Stimulated activated effector memory CD8-positive, alpha-beta T cell treated with anti-CD3 and anti-CD28 coated beads, Interleukin-12 subunit alpha, Interleukin-12 subunit beta, amount 100 ng/mL, for 72 hours (primary cell): ENCODE measurements around the gene OLIG2.
A peak's percentile ranks its signal among the peaks of the same experiment; 100 is the strongest.

Source experiments
- ATAC-seq: fragments of 150-1000 bp; cut with Tn5 transposase; 2 replicates; pipeline ENCODE4 v1.10.0; 2021
- DNase-seq, 2 donors: peaks; one replicate each; pipeline ENCODE4 v3.0.0; 2021 to 2022; ENCODE audit warnings: low spot score in 2 of 2
- H3K27ac Mint-ChIP-seq: one replicate; pipeline ENCODE4 v1.8.0; 2022; ENCODE audit warnings: mild to moderate bottlenecking, mixed read lengths
- H3K36me3 Mint-ChIP-seq: one replicate; pipeline ENCODE4 v1.8.0; 2022; ENCODE audit warnings: mild to moderate bottlenecking, mixed read lengths
- H3K4me1 Mint-ChIP-seq: one replicate; pipeline ENCODE4 v1.8.0; 2022; ENCODE audit warnings: mixed read lengths
- H3K4me3 Mint-ChIP-seq: one replicate; pipeline ENCODE4 v1.8.0; 2022; ENCODE audit warnings: mild to moderate bottlenecking, mixed read lengths
- H3K9me3 Mint-ChIP-seq: one replicate; pipeline ENCODE4 v1.8.0; 2022; ENCODE audit warnings: mixed read lengths

Gene OLIG2

GRCh38 chr21:33036430-33037162 is 10.9 kb downstream of the OLIG2 start:
- Mint-ChIP-seq H3K9me3 (no peaks in the 10 kb centered on the region), H3K4me3 (peak overlapping the region; percentile 27)
- ATAC-seq: peak; percentile 97

DNA sequence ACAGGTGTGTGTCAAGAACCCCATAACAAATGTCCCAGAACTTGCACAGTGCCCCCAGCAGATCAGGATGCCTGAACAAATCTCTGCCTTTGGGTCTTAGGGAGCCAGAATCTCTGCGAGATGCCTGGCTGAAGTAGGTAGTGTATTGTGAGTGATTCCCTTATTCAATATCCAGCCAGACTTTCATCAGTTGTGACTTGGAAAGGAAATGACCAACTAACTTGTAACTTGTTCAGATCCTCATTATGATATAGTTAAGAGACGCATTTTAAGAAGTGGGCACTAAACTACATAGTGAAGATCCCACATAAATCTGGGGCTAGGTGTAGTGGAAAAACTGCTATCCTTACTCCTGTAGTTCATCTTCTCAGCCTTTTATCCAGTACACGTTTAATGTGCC is 11.8 kb downstream of the OLIG2 start:
- no peaks in the 10 kb centered on the region for H3K36me3 Mint-ChIP-seq
- no peaks in the 10 kb centered on the region for H3K9me3 Mint-ChIP-seq
- ATAC-seq: no peak
- H3K27ac Mint-ChIP-seq: peak overlapping the region; percentile 48
- H3K4me1 Mint-ChIP-seq: peaks cover 16% of the 10 kb centered on the region
- no peak for DNase-seq
- no peak overlapping the region for H3K4me3 Mint-ChIP-seq

More at GRCh38 chr21:33036430-33037162, 10.9 kb downstream of the OLIG2 start:
- DNase-seq: peak in 1 of 2 donors; percentile 60
- Mint-ChIP-seq H3K36me3 (no peaks in the 10 kb centered on the region), H3K4me1 (peaks cover 16% of the 10 kb centered on the region), H3K27ac (peak overlapping the region; percentile 18)

- Mint-ChIP-seq H3K27ac (no peak overlapping the region), H3K9me3 (no peaks in the 10 kb centered on the region), H3K36me3 (no peaks in the 10 kb centered on the region), H3K4me3 (no peak overlapping the region), H3K4me1 (peaks cover 16% of the 10 kb centered on the region)
- DNase-seq: no peak
- ATAC-seq: no peak
Measured at GRCh38 chr21:33039536-33039935, 13.8 kb downstream of the OLIG2 start.

GRCh38 chr21:33040215-33040614 is 14.5 kb downstream of the OLIG2 start:
- ATAC-seq: no peak
- Mint-ChIP-seq H3K9me3 (no peaks in the 10 kb centered on the region), H3K4me3 (no peak overlapping the region), H3K4me1 (peaks cover 16% of the 10 kb centered on the region), H3K36me3 (no peaks in the 10 kb centered on the region), H3K27ac (no peak overlapping the region)
- no peak for DNase-seq

DNA sequence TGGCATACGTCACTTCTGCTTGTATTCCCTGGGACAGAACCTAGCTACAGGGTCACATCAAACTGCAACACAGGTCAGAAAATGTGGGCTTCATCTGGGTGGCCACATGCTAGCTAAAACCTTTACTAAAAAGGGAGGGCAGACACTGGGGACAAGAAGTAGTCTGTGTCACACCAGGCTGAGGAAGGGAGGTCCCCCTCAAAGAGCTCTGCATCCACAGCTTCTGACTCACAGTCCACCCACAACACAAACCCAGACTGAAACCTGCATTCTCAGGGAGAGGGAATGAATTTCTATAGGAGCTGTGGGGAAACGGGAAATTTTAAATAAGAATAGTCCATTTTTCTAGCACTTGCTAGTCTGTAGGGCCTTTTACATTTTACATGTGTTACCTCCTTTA is 16.2 kb downstream of the OLIG2 start:
- ATAC-seq (peak; percentile 48), DNase-seq (no peak)
- Mint-ChIP-seq H3K4me3 (no peak overlapping the region), H3K9me3 (no peaks in the 10 kb centered on the region), H3K36me3 (no peaks in the 10 kb centered on the region), H3K4me1 (peaks cover 6% of the 10 kb centered on the region), H3K27ac (no peak overlapping the region)

DNA sequence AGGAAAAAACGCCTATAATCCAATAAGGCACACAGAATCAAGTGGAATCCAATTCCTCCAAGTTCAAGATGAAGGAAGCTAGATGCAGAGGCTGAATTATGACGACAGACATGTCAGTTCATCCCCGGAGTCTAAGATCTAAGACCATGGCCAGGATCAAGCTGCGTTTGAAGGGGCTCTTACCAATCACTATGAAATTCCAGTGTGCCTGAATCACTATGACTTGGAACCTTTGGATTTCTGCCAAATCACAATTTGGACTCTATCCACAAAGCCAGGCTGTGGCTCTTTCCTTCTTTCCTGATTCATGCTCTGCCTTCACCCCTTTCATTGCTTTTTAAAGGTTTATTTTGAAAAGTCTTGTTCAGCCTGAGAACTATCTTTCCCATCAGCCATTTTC is 17.1 kb downstream of the OLIG2 start:
- H3K9me3 Mint-ChIP-seq: no peaks in the 10 kb centered on the region
- no peak overlapping the region for H3K4me3 Mint-ChIP-seq
- ATAC-seq (no peak), DNase-seq (no peak)
- H3K4me1 Mint-ChIP-seq: no peaks in the 10 kb centered on the region
- H3K27ac Mint-ChIP-seq: no peak overlapping the region
- no peaks in the 10 kb centered on the region for H3K36me3 Mint-ChIP-seq

DNA sequence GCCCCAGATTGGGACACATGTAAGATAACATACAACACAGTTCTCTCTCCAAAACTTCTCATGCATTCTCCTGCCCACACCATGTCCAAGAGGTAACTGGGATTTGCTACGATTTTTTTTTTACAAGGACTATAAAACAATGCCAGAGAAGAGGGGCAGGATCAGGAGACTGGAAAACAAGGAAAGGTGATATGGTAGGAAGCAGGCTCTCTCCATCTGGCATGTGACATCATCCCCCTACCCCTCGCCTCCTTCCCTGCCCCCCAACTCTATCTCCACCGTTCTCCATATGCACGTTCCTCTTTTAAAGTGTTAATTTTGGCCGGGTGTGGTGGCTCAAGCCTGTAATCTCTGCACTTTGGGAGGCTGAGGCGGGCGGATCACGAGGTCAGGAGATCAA is 20.7 kb downstream of the OLIG2 start:
- ATAC-seq: no peak
- Mint-ChIP-seq H3K36me3 (no peaks in the 10 kb centered on the region), H3K9me3 (no peaks in the 10 kb centered on the region), H3K27ac (no peak overlapping the region), H3K4me3 (no peak overlapping the region), H3K4me1 (peaks cover 8% of the 10 kb centered on the region)
- DNase-seq: no peak

DNA sequence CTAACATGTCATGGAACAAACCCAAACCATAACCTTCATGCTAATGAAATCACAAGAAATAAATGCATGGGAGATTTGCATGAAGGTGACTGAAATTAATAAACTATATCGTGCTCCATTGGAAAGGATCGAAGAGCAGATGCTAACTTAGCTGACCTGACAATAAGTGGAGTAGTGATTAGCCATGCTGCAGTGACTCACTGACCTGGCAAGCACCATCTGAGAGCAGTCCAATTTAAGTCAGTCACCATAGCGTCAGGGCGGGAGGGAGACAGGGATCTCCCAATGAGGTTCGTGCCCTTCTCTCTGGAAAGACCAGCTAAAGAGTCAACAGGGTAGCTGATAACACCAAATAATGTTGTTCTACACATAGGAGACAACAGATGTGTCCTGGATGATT is 21.5 kb downstream of the OLIG2 start:
- Mint-ChIP-seq H3K27ac (no peak overlapping the region), H3K9me3 (no peaks in the 10 kb centered on the region), H3K36me3 (no peaks in the 10 kb centered on the region), H3K4me3 (no peak overlapping the region), H3K4me1 (peaks cover 8% of the 10 kb centered on the region)
- ATAC-seq (no peak), DNase-seq (no peak)

DNA sequence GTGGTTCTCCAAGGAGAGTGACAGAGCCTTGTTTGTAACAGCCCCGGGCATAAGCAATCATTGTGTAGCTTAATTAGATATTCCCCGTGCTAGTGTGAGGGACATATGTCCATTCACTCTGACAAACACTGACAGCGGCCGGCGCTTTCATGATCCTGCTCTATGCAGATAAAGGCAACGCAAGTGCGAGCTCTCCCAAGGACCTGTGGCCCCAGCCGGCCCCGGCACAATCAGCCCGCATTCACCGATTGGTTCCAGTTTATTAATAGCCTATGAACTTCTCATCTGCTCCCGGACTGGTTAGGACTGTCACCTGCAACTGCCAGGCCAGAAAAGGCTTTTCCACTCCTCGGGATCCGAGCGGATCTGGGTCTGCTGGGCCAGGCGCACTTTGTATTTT is 26.2 kb downstream of the OLIG2 start:
- no peak for ATAC-seq
- H3K4me1 Mint-ChIP-seq: peaks cover 8% of the 10 kb centered on the region
- no peak overlapping the region for H3K27ac Mint-ChIP-seq
- DNase-seq: no peak
- no peaks in the 10 kb centered on the region for H3K9me3 Mint-ChIP-seq
- H3K36me3 Mint-ChIP-seq: no peaks in the 10 kb centered on the region
- H3K4me3 Mint-ChIP-seq: no peak overlapping the region

- peaks cover 17% of the 10 kb centered on the region for H3K4me1 Mint-ChIP-seq
- no peak overlapping the region for H3K27ac Mint-ChIP-seq
- ATAC-seq: no peak
- H3K36me3 Mint-ChIP-seq: no peaks in the 10 kb centered on the region
- H3K4me3 Mint-ChIP-seq: no peak overlapping the region
- DNase-seq: no peak
- H3K9me3 Mint-ChIP-seq: no peaks in the 10 kb centered on the region
Measured at GRCh38 chr21:33053951-33054350, 28.2 kb downstream of the OLIG2 start.

DNA sequence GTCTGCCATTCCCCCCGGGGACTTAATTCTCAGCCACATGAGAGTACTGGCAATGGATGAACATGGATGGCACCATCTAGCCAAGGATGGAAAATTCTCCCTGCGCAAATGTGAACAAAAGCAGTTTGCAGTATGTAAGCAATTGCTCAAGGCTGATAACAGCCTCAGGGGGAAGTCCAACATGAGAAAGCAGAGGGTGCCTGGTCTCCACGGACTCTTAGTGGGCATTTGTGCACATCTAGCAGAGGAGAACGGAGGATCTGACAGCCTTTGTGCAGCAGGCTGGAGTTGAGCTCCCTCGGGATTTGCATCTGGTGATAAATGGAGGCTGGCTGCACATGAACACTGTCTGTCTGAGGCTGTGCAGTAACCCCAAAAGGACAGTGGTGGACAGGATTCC is 30.3 kb downstream of the OLIG2 start:
- H3K36me3 Mint-ChIP-seq: no peaks in the 10 kb centered on the region
- no peak for ATAC-seq
- H3K27ac Mint-ChIP-seq: no peak overlapping the region
- DNase-seq: no peak
- no peaks in the 10 kb centered on the region for H3K9me3 Mint-ChIP-seq
- peaks cover 25% of the 10 kb centered on the region for H3K4me1 Mint-ChIP-seq
- H3K4me3 Mint-ChIP-seq: no peak overlapping the region

DNA sequence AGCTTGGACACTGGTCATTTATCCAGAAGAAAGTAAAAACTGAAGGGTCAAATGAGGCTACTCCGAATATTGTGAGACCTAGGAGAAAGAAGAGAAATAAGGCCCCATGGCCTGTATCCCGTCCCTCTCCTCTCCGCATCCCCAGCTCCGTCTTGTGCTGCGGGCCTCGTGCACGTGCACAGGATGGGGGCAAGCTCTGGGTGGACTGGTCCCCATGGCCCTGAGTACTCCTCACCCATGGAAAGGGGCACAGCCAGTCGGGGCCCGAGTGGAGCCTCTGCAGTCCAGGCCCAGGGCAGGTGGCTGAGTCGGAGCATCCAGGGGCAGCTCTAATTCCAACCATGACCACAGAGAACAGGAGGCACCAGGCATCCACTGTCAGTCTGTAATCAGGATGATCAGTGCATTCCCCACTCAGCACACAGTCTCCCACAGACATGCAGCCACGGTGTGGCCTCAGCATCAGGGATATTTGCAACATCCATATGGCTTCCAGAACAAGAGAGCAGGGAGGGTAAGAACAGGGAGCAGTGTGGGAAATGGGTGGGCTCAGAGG is 31.7 kb downstream of the OLIG2 start:
- no peaks in the 10 kb centered on the region for H3K9me3 Mint-ChIP-seq
- H3K27ac Mint-ChIP-seq: no peak overlapping the region
- DNase-seq (no peak), ATAC-seq (no peak)
- no peak overlapping the region for H3K4me3 Mint-ChIP-seq
- no peaks in the 10 kb centered on the region for H3K36me3 Mint-ChIP-seq
- H3K4me1 Mint-ChIP-seq: peaks cover 24% of the 10 kb centered on the region

- ATAC-seq (no peak), DNase-seq (no peak)
- H3K27ac Mint-ChIP-seq: no peak overlapping the region
- peaks cover 24% of the 10 kb centered on the region for H3K4me1 Mint-ChIP-seq
- no peaks in the 10 kb centered on the region for H3K9me3 Mint-ChIP-seq
- no peak overlapping the region for H3K4me3 Mint-ChIP-seq
- H3K36me3 Mint-ChIP-seq: no peaks in the 10 kb centered on the region
Measured at GRCh38 chr21:33058527-33058926, 32.8 kb downstream of the OLIG2 start.

DNA sequence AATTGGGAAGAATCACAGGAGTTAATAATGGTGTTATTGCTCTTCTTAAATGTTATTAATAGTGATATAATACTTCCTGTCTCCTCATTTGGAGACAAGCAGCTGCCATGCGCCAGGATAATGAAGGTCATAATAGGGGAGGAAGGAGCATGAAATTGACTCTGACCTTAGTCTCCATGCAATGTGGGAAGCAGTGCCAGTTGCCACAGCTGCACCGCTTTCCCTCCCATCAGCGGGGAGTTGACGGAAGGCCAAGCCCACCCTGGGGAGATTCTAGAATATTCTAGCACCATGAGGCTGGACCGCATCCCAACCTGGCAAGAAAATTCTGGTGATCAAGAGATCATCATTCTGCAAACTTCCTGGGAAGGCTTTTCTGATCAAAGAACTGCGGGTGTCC is 33.2 kb downstream of the OLIG2 start:
- ATAC-seq: no peak
- no peak overlapping the region for H3K4me3 Mint-ChIP-seq
- no peak overlapping the region for H3K27ac Mint-ChIP-seq

GRCh38 chr21:33059380-33059841 is 33.7 kb downstream of the OLIG2 start:
- peak; percentile 57 for ATAC-seq
- no peak for DNase-seq
- no peak overlapping the region for H3K27ac Mint-ChIP-seq
- no peaks in the 10 kb centered on the region for H3K36me3 Mint-ChIP-seq
- H3K4me1 Mint-ChIP-seq: peaks cover 24% of the 10 kb centered on the region
- H3K4me3 Mint-ChIP-seq: no peak overlapping the region
- H3K9me3 Mint-ChIP-seq: no peaks in the 10 kb centered on the region

More for the DNA sequence above, 33.2 kb downstream of the OLIG2 start:
- Mint-ChIP-seq H3K4me1 (peaks cover 24% of the 10 kb centered on the region), H3K36me3 (no peaks in the 10 kb centered on the region), H3K9me3 (no peaks in the 10 kb centered on the region)
- no peak for DNase-seq

- H3K4me3 Mint-ChIP-seq: no peak overlapping the region
- DNase-seq: no peak
- no peaks in the 10 kb centered on the region for H3K9me3 Mint-ChIP-seq
- no peak for ATAC-seq
- no peaks in the 10 kb centered on the region for H3K36me3 Mint-ChIP-seq
- peaks cover 24% of the 10 kb centered on the region for H3K4me1 Mint-ChIP-seq
- H3K27ac Mint-ChIP-seq: no peak overlapping the region
Measured at GRCh38 chr21:33061233-33061632, 35.5 kb downstream of the OLIG2 start.
